H1 (cell line): ENCODE measurements around the gene SLC35F5. TPM values are rescaled to one million over a fixed set of nuclear protein-coding genes. Genes with fewer than 3 reads are reported as not detected.

ENCODE experiments used
- CTCF ChIA-PET: fragments of 300-600 bp; sonication (Branson Sonifier 250); formaldehyde crosslinking; loops from one replicate; lab custom pipeline; 2021; ENCODE audit not compliant: partially characterized antibody; lab: Charles Lee
- POLR2A ChIA-PET: fragments of 300-600 bp; sonication (Branson Sonifier 250); formaldehyde crosslinking; loops from one replicate; lab custom pipeline; 2021; ENCODE audit warnings: inconsistent platforms; ENCODE audit not compliant: partially characterized antibody; lab: Charles Lee
- DNase-seq, 2 experiments: peaks; one replicate each; pipeline versions ENCODE4 v3.0.0 to v3.0.0-alpha.2; 2010 to 2022; ENCODE audit warnings: low spot score in 2 of 2, low read depth in 1 of 2, mixed read lengths in 1 of 2
- FAIRE-seq: peaks from 2 replicates; lab custom pipeline; 2011; peaks lifted over from hg19 to GRCh38; lab: Jason Lieb, UNC
- H2AFZ ChIP-seq: 2 replicates; pipeline ENCODE4 v1.8.1; 2012; ENCODE audit warnings: low read length, inconsistent platforms
- H2AK5ac ChIP-seq: 2 replicates; pipeline ENCODE4 v1.6.1; 2013; ENCODE audit warnings: low read depth, low read length
- H2BK120ac ChIP-seq: replicated peaks from 2 replicates; pipeline ENCODE3; 2013; ENCODE audit warnings: low read depth, low read length, inconsistent platforms
- H2BK12ac ChIP-seq: 2 replicates; pipeline ENCODE4 v1.6.1; 2013; ENCODE audit warnings: low read depth, low read length
- H2BK15ac ChIP-seq: 2 replicates; pipeline ENCODE4 v1.6.1; 2013; ENCODE audit warnings: low read length
- H2BK20ac ChIP-seq: 2 replicates; pipeline ENCODE4 v1.6.1; 2013; ENCODE audit warnings: low read length
- H2BK5ac ChIP-seq: 2 replicates; pipeline ENCODE4 v1.6.1; 2013; ENCODE audit warnings: low read depth, low read length
- H3K14ac ChIP-seq: 2 replicates; pipeline ENCODE4 v1.6.1; 2013; ENCODE audit warnings: inconsistent platforms; ENCODE audit not compliant: insufficient read length
- H3K18ac ChIP-seq: 2 replicates; pipeline ENCODE4 v1.6.1; 2013; ENCODE audit warnings: low read length; ENCODE audit errors: extremely low read depth
- H3K23ac ChIP-seq: 2 replicates; pipeline ENCODE4 v1.6.1; 2013; ENCODE audit warnings: inconsistent platforms; ENCODE audit not compliant: insufficient read length
- H3K23me2 ChIP-seq: 2 replicates; pipeline ENCODE4 v1.6.1; 2013; ENCODE audit warnings: low read depth, low read length
- H3K27ac ChIP-seq: 2 replicates; pipeline ENCODE4 v1.6.1; 2011; ENCODE audit warnings: low read depth, low read length, inconsistent platforms
- H3K27me3 ChIP-seq, 4 experiments: replicated peaks in 1 of 4; 1 replicate in 1 of 4; 2 replicates in 3 of 4; pipeline versions ENCODE4 v1.6.1 to v1.8.1; 2011 to 2013; ENCODE audit warnings: low read length in 3 of 4, mild to moderate bottlenecking in 3 of 4, inconsistent platforms in 2 of 4, mixed read lengths in 2 of 4, moderate library complexity in 1 of 4; ENCODE audit not compliant: control insufficient read depth in 3 of 4, insufficient read depth in 3 of 4; ENCODE audit errors: extremely low read depth in 1 of 4
- H3K36me3 ChIP-seq, 4 experiments: 2 replicates each; pipeline versions ENCODE4 v1.6.1 to v1.8.1; 2011 to 2013; ENCODE audit warnings: mild to moderate bottlenecking in 4 of 4, low read length in 3 of 4, moderate library complexity in 2 of 4, control low read depth in 1 of 4, inconsistent platforms in 1 of 4; ENCODE audit not compliant: insufficient read depth in 4 of 4, control insufficient read depth in 2 of 4
- H3K4ac ChIP-seq: replicated peaks from 2 replicates; pipeline ENCODE3; 2013; ENCODE audit warnings: low read length, low read depth, mixed read lengths, inconsistent platforms; ENCODE audit not compliant: insufficient read length
- H3K4me1 ChIP-seq, 4 experiments: replicated peaks in 1 of 4; 1 replicate in 1 of 4; 2 replicates in 3 of 4; pipeline versions ENCODE4 v1.6.1 to v1.8.1; 2011 to 2013; ENCODE audit warnings: low read length in 3 of 4, inconsistent platforms in 2 of 4, mixed read lengths in 1 of 4; ENCODE audit not compliant: insufficient read depth in 4 of 4, control insufficient read depth in 3 of 4
- H3K4me2 ChIP-seq, 2 experiments: 2 replicates each; pipeline versions ENCODE4 v1.6.1 to v1.8.1; 2011 to 2013; ENCODE audit warnings: low read depth in 2 of 2, low read length in 2 of 2, control low read depth in 1 of 2, inconsistent platforms in 1 of 2, mild to moderate bottlenecking in 1 of 2; ENCODE audit not compliant: insufficient read depth in 1 of 2
- H3K4me3 ChIP-seq, 4 experiments: fragments of 200-600, 300-600 bp in 1 of 4; sonication (generic), shearing (Covaris generic), sonication (Bioruptor Twin) in 1 of 4; 2 replicates each; pipeline versions ENCODE4 v1.5.1 to v1.8.1; 2011 to 2016; ENCODE audit warnings: low read length in 4 of 4, low read depth in 3 of 4, control low read depth in 2 of 4, inconsistent platforms in 2 of 4, mild to moderate bottlenecking in 2 of 4, mixed read lengths in 1 of 4, moderate library complexity in 1 of 4; ENCODE audit not compliant: insufficient read depth in 2 of 4; ENCODE audit errors: extremely low read depth in 1 of 4
- H3K56ac ChIP-seq: replicated peaks from 2 replicates; pipeline ENCODE3; 2013; ENCODE audit warnings: low read depth, mild to moderate bottlenecking, mixed read lengths, low read length, inconsistent platforms; ENCODE audit not compliant: insufficient read length
- H3K79me1 ChIP-seq: 2 replicates; pipeline ENCODE4 v1.6.1; 2013; ENCODE audit warnings: low read depth, low read length, control low read depth
- H3K79me2 ChIP-seq, 2 experiments: 2 replicates each; pipeline versions ENCODE4 v1.6.1 to v1.8.1; 2012 to 2013; ENCODE audit warnings: low read length in 2 of 2, mild to moderate bottlenecking in 2 of 2, inconsistent platforms in 1 of 2; ENCODE audit not compliant: insufficient read depth in 2 of 2, control insufficient read depth in 1 of 2
- H3K9ac ChIP-seq, 4 experiments: replicated peaks in 1 of 4; 1 replicate in 1 of 4; 2 replicates in 3 of 4; pipeline versions ENCODE4 v1.6.1 to v1.8.1; 2011 to 2013; ENCODE audit warnings: low read depth in 3 of 4, low read length in 3 of 4, control low read depth in 2 of 4, mild to moderate bottlenecking in 2 of 4, moderate library complexity in 2 of 4, inconsistent platforms in 1 of 4; ENCODE audit errors: extremely low read depth in 1 of 4
- H3K9me3 ChIP-seq, 2 experiments: 2 replicates each; pipeline versions ENCODE4 v1.6.1 to v1.8.1; 2012 to 2013; ENCODE audit warnings: mild to moderate bottlenecking in 2 of 2, moderate library complexity in 2 of 2, control low read depth in 1 of 2, inconsistent platforms in 1 of 2, low read depth in 1 of 2, low read length in 1 of 2, mixed read lengths in 1 of 2; ENCODE audit not compliant: insufficient read depth in 2 of 2
- H4K20me1 ChIP-seq, 2 experiments: replicated peaks in 1 of 2; 2 replicates each; pipeline versions ENCODE3 to v1.8.1; 2011 to 2013; ENCODE audit warnings: inconsistent platforms in 2 of 2, low read length in 2 of 2, mild to moderate bottlenecking in 1 of 2; ENCODE audit not compliant: insufficient read depth in 2 of 2, control insufficient read depth in 1 of 2
- H4K5ac ChIP-seq: 2 replicates; pipeline ENCODE4 v1.6.1; 2013; ENCODE audit warnings: low read length, low read depth, mixed read lengths, inconsistent platforms; ENCODE audit not compliant: insufficient read length
- H4K8ac ChIP-seq: 2 replicates; pipeline ENCODE4 v1.8.0; 2013; ENCODE audit warnings: mild to moderate bottlenecking, moderate library complexity, low read length, inconsistent platforms; ENCODE audit not compliant: insufficient read depth; ENCODE audit errors: extremely low read depth
- H4K91ac ChIP-seq: replicated peaks from 2 replicates; pipeline ENCODE3; 2013; ENCODE audit warnings: low read length, mixed read lengths, inconsistent platforms; ENCODE audit not compliant: insufficient read length
- HDAC6 ChIP-seq: IDR thresholded peaks from one replicate; pipeline ENCODE4 v1.7.1; 2012; ENCODE audit warnings: low read depth, mild to moderate bottlenecking, inconsistent platforms, low read length, moderate library complexity
- WGBS, 2 experiments: shearing (Covaris generic) in 1 of 2; methylation state at CpG; one replicate each; pipeline versions ENCODE4 v1.1.6 to v1.1.7; 2013 to 2015; ENCODE audit warnings: low lambda C conversion rate in 2 of 2, mixed read lengths in 2 of 2, inconsistent platforms in 1 of 2, low coverage in 1 of 2, missing lambda C conversion rate in 1 of 2; ENCODE audit not compliant: insufficient replicate concordance in 2 of 2, insufficient coverage in 1 of 2, insufficient read length in 1 of 2; ENCODE audit errors: extremely low coverage in 1 of 2, missing lambda C conversion rate in 1 of 2; 5-methylcytosine and 5-hydroxymethylcytosine counted together
- polyA plus RNA-seq, 7 experiments: library from polyadenylated mRNA; depleted of rRNA in 3 of 7; stranded (reverse) in 5 of 7; unstranded in 2 of 7; fragments of >200 nt in 5 of 7; fragments of 200-250 nt in 2 of 7; gene quantifications; 1 replicate in 5 of 7; 2 replicates in 1 of 7; 4 replicates in 1 of 7; pipeline versions ENCODE4 v1.2.1 to v1.2.3, GENCODE V29; 2011 to 2013; ENCODE audit warnings: missing spikeins in 2 of 7, mixed read lengths in 2 of 7
- total RNA-seq: library from RNA; stranded (reverse); fragmentation: NEBNext Ultra II Directional; extraction: Animal tissue kit (Norgen Biotek cat#: 25700); gene quantifications from 2 replicates; pipeline ENCODE4 v1.2.1, GENCODE V29; 2021

SLC35F5 gene
- total and polyA plus RNA-seq, 2 of the 8 experiments (the other 6 are each of a cell fraction or from before 2014, with no cell fraction given) = 11.8 to 22.2 TPM

- Histone ChIP-seq H2BK12ac (no peak overlapping the region), H3K9me3 (no peaks in the 10 kb centered on the region), H3K36me3 (no peaks in the 10 kb centered on the region), H3K4ac (no peak overlapping the region), H2BK15ac (no peak overlapping the region), H3K4me1 (no peaks in the 10 kb centered on the region), H3K56ac (no peak overlapping the region), H3K14ac (no peak overlapping the region), H4K20me1 (no peaks in the 10 kb centered on the region), H2BK20ac (no peak overlapping the region), H3K79me1 (no peaks in the 10 kb centered on the region), H3K79me2 (no peaks in the 10 kb centered on the region), H3K27me3 (no peaks in the 10 kb centered on the region; a peak in 1 of 7 replicates), H3K18ac (no peak overlapping the region), H3K23me2 (no peaks in the 10 kb centered on the region), H4K8ac (no peak overlapping the region), H2BK5ac (no peak overlapping the region), H3K23ac (no peak overlapping the region), H2BK120ac (no peak overlapping the region), H4K5ac (no peak overlapping the region), H2AFZ (no peak overlapping the region), H3K9ac (no peak overlapping the region), H4K91ac (no peak overlapping the region), H3K4me3 (no peak overlapping the region), H3K27ac (no peak overlapping the region), H3K4me2 (no peak overlapping the region), H2AK5ac (no peak overlapping the region)
- ChIA-PET CTCF (no interaction called here), POLR2A (no interaction called here)
- FAIRE-seq (no peak), DNase-seq (no peak)
- TF ChIP-seq HDAC6 = no peak
- 87% methylated on average over 4 of the region's 4 CpGs; no CpG with 5 or more reads in 1 of the 2 experiments for WGBS, 2 experiments
Measured at GRCh38 chr2:113697516-113697915, 58.9 kb downstream of the SLC35F5 start.
